Medulla oblongata (tissue), 1 donor: Measurements from ENCODE around the gene PYROXD2.
A peak's percentile ranks its signal among the peaks of the same experiment; 100 is the strongest.

ENCODE experiments used
- DNase-seq: peaks from one replicate; pipeline ENCODE4 v3.0.0-alpha.2; 2015; ENCODE audit errors: extremely low spot score

PYROXD2 gene

GRCh38 chr10:98414932-98415730 is at the start of gene PYROXD2:
Gene PYROXD2 (minus strand): TSS chr10:98415182. CDS start chr10:98415135, 47 bp downstream.
- DNase-seq = peak; percentile 91

GRCh38 chr10:98463976-98464754 is 49.2 kb upstream of the PYROXD2 start:
- no peak for DNase-seq

- no peak for DNase-seq
These were observed 48.0 kb upstream of the PYROXD2 start for GRCh38 chr10:98463016-98463415.

- no peak for DNase-seq
These were observed 46.5 kb upstream of the PYROXD2 start for GRCh38 chr10:98461500-98461842.

GRCh38 chr10:98460837-98461499 is 46.0 kb upstream of the PYROXD2 start:
- no peak for DNase-seq

GRCh38 chr10:98458809-98459784 is 44.1 kb upstream of the PYROXD2 start:
- DNase-seq = no peak

GRCh38 chr10:98457721-98458120 is 42.7 kb upstream of the PYROXD2 start:
- no peak for DNase-seq

- DNase-seq = no peak
These were observed 41.9 kb upstream of the PYROXD2 start for GRCh38 chr10:98456686-98457482.

- DNase-seq = no peak
These were observed 41.1 kb upstream of the PYROXD2 start for GRCh38 chr10:98456043-98456570.

GRCh38 chr10:98453729-98454128 is 38.7 kb upstream of the PYROXD2 start:
- no peak for DNase-seq

GRCh38 chr10:98450618-98451017 is 35.6 kb upstream of the PYROXD2 start:
- DNase-seq = no peak

GRCh38 chr10:98449287-98449686 is 34.3 kb upstream of the PYROXD2 start:
- no peak for DNase-seq

- DNase-seq = peak; percentile 75
These were observed 31.8 kb upstream of the PYROXD2 start, which contains the start of gene HPS1 for GRCh38 chr10:98446661-98447221. Gene HPS1 (minus strand): TSS chr10:98446935. CDS start chr10:98443240, 3,695 bp downstream.

GRCh38 chr10:98446151-98446660 is 31.2 kb upstream of the PYROXD2 start:
- DNase-seq = peak; percentile 37

GRCh38 chr10:98445200-98445812 is 30.3 kb upstream of the PYROXD2 start:
- DNase-seq = no peak

- peak; percentile 69 for DNase-seq
These were observed 29.5 kb upstream of the PYROXD2 start for GRCh38 chr10:98444314-98445006.

- no peak for DNase-seq
These were observed 23.7 kb upstream of the PYROXD2 start for GRCh38 chr10:98438715-98439114.

GRCh38 chr10:98436704-98437103 is 21.7 kb upstream of the PYROXD2 start:
- peak; percentile 45 for DNase-seq
